GM21515 (cell line): ENCODE results near the gene OXCT2.
"Not testable (repeated sequence)": the region's sequence is repeated elsewhere in the genome, so short reads cannot be mapped to it uniquely, and the experiment has no call there.

ENCODE experiments used
- ATAC-seq: cut with Tn5 transposase; IDR thresholded peaks from one replicate; pipeline ENCODE4 v1.9.1; 2021; ENCODE audit not compliant: unreplicated experiment

OXCT2 gene

DNA sequence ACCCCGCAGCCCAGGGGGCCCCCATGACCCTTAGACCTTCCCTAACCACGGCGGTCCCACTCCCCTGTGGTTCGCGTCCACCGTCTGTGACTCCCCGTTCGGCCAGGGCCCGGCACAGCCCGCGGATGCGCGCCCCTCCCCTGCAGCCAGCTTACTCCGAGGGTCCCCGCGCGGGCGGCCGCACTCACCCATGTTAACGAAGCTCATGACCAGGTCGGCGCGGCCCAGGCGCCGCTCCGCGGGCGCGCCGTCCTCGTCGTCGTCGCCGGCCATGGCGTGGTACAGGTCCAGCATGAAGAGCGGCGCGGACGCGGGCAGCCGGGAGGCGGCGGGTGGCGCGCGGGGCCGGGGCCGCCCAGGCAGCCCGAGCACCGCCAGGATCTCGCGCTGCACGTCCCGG, 16.8 kb upstream of the OXCT2 start:
- ATAC-seq: not testable (repeated sequence)

DNA sequence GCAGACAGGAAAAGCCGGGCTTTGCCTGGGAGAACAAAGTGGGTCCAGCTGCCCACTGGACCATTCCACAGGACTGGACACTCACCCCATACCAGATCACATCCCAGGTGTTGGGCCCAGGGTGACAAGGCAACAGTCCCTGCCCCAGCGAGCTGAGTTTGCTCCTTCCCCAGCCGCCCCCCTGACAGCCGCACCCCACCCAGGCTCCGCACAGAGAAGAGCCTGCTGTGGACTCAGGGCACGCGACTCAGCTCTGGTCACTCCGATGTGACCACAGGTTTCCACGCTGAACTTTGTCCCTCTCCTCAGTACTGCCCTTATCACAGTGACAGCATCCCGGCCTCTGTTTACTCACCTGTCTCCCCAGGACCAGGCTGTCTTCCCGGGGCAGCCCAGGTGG, 16.3 kb upstream of the OXCT2 start:
- ATAC-seq: no peak

DNA sequence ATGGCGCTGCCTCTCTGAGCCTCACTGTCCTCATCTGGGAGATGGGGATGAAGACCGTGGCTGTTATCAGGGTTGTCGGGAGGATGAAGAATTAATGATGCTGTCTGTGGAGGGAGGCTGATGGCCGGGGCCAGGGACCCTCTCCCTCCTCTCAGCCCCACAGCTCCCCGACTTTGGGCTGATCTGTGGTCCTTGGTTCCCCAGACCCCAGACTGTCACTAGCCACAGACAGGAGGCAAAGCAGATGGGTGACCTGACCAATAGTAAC, 15.9 kb upstream of the OXCT2 start:
- not testable (repeated sequence) for ATAC-seq

DNA sequence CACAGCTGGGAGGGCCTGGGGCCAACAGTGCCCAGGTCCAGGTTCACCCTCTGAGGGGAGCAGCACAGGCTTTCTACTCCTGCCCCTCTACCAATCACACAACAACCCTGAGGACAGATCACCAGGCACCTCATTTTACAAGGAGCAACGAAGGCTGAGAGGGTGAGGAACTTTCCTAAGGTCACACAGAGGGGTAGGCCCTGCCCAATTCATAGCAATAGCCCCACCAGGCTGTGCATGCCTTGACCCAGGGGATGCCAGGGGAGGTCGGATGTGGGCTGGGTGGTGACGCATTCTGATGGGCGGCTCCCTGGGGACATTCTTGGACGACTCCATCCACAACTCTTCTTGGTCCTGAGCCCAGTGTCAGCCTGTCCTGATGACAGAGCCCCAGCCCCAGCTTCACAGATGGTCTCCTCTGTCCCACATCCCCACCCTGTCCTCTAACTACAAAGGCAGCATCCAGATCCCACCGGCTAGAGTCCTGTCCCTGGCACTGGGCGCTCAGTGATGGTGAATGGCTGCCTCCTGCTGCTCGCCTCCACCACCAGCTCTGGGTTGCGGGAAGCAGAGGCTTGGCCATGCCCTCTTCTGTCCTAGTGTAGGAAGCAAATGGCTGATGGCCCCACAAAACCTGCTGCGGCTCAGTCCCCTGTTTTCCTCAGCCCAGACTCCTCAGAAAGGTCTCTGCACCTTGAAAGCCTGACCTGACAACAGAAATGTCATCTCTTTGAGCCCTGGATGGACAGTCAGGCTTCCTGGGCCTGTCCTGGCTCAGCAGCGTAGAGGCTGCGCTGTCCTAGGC, 15.4 kb upstream of the OXCT2 start:
- not testable (repeated sequence) for ATAC-seq

DNA sequence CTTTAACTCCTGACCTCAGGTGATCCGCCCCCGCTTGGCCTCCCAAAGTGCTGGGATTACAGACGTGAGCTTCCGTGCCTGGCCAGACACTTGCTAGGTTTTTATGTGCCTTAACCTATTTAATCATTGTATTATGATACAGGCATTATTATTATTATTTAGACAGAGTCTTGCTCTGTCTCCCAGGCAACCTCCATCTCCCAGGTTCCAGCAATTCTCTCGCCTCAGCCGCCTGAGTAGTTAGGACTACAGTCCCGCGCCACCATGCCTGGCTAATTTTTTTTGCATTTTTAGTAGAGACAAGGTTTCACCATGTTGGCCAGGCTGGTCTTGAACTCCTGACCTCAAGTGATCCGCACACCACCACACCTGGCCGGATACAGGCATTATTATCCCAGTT, 11.5 kb upstream of the OXCT2 start:
- ATAC-seq: not testable (repeated sequence)

DNA sequence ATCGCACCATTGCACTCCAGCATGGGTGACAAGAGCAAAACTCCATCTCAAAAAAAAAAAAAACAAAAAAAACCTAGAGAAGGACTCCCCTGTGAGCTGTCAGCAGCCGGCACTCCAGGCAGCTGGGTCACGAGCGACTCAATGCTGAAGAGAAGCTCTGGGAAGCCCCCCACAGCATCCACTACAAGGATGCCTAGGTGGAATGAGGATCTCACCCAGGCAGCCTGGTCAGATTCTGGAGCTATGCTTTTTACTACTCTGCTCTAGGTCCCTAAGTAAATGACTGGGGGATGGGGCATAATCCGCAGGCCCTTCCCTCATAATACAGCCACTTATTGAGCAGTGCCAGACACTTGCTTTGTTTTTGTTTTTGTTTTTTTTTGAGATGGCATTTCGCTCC, 11.0 kb upstream of the OXCT2 start:
- ATAC-seq: no peak

DNA sequence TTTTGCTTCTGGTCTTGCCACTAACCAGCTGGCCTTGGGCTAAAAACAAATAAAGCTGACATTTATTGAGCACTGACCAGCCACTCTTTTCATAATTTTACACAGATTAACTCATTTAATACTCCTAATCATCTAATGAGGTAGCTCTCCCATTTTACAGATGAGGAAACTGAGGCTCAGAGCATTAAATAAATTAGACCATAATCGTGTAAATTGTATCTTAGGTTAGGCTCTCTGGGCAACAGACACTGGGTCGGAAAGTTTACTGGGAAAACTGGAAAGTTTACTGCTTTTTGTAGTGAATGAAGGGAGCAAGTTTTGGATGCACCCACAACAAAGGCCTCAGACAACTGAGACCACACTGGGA, 10.2 kb upstream of the OXCT2 start:
- no peak for ATAC-seq

DNA sequence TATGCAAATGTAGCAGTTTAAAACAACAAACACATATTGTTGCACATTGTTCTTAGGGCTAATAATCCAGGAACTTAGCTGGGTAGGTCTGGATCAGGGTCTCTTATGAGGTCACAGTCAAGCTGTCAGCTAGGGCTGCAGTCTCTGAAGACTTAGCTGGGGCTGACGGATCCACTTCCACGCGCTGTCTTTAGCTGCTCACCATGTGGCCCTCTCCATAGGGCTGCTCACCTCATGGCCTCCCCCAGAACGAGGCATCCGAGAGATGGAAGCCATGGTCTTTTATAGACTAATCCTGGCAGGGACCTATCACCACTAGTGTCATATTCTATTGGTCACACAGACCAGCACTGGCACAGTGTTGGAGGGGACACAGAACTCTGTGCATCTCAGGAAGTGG, 8.7 kb upstream of the OXCT2 start:
- ATAC-seq: no peak

DNA sequence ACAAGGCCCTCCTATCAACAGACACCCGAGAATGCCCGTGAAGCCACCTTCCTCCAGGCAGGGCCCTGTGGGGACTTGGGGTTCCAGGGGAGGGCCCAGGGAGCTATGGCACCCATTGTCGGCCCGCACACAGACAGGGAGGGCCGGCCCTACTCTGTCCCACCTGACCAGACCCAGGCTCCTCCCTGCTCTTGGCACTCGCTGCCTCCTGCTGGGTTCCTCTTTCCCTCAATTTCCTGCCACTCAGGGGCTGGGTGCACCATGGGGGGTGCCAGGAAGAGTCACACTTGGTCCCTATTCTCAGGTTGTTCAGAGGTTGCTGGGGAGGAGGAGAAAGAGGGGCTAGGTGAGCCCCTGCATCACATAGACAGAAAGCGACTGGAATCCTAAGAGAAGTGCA, 8.0 kb upstream of the OXCT2 start:
- ATAC-seq: no peak

DNA sequence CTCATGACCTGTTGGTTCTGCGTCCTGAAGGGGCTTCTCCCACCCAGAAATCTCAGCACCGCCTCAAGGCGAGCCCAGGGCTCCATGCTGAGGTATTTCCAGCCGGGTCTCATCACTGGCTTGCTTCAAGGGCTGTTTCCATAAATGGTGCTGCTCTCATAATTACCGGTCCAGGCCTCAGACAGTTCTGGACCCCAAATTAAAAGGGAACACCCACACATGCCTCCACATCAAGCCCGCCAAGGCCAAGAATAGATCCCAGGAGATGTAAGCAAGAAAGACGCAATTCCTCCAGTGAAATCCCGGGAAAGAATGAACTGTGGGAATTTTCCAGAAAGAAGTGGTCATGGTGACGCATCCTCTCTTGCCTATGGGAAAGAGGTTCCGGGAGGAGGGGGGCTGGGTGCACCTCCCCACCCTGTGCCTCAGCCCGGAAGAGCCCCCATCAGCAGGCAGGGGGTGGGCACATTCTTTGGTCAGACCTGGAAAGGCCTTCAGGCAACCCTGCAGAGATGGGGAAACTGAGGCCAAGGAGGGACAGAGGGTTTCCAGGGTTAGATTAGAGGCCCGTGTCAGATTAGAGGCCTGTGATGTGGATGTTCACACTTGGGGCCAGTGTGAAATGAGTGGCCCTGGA, 7.4 kb upstream of the OXCT2 start:
- not testable (repeated sequence) for ATAC-seq

DNA sequence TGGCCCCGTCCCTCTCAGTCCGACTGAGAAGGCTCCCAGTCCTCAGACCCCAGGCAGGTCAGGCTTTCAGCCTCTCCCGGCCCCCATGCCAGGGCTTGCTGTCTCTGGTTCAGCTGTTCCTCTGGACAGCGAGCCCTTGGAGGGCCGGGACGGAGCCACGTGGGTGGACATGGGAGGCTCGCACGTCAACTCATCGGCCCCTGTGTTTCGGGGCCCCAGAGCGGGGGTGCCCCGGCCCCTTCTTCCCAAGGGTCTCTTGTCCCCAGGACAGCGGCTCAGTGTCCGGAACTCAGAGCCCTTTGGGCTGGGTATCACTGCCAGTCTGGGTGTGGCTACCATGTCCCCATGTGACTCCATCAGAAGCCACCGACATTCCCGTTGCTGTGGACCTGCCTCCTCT, 6.7 kb upstream of the OXCT2 start:
- not testable (repeated sequence) for ATAC-seq

DNA sequence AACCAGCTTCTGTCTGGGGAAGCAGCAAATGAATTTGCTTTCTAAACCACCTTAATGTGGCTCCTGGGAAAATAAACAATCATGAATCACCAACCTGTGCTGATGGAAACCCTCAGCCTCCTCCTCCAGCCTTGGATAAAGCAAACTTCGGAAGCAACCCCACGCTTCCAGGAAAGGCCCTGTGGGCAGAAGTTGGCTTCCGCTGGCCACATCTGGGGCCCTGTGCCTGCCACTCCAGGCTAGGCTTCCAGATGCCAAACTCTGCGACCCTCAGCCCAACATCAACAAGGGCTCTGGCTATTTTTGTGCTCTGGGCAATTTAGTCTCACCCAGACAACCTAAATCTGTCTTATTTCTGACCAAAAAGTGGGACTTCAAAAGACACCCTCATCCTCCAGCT, 6.2 kb upstream of the OXCT2 start:
- no peak for ATAC-seq

DNA sequence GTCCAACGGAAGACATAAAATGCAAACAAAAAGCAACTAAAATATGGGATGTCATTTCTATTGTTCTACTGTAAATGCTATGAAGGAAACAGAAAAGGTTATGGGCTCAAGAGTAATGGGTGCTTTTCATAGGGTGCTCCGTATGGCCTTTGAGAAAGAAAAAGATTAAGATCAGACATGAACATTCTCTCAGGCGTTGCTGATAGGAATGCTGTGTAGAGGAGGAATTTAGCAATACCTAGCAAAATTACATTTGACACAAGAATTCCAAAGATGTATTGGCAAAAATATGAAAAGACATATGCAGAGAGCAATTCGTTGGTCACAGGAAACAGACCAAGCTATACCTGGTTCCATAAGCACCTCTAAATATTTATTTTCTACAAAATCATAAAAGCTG, 5.7 kb upstream of the OXCT2 start:
- no peak for ATAC-seq

DNA sequence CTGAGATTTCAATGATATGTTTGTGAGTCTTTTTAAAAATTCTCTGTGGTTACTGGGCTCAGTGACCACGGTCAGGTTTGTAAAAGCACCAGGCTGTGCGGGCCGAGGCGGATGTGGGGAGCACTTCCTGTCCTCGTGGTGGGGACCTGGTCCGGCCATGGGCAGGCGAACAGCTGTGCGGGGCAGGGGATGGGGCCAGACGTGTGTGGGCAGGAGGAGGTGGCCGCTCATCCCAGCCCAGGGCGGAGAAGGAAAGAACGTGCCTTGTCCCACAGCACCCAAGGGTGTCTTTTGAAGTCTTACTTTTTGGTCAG, 5.2 kb upstream of the OXCT2 start:
- no peak for ATAC-seq

DNA sequence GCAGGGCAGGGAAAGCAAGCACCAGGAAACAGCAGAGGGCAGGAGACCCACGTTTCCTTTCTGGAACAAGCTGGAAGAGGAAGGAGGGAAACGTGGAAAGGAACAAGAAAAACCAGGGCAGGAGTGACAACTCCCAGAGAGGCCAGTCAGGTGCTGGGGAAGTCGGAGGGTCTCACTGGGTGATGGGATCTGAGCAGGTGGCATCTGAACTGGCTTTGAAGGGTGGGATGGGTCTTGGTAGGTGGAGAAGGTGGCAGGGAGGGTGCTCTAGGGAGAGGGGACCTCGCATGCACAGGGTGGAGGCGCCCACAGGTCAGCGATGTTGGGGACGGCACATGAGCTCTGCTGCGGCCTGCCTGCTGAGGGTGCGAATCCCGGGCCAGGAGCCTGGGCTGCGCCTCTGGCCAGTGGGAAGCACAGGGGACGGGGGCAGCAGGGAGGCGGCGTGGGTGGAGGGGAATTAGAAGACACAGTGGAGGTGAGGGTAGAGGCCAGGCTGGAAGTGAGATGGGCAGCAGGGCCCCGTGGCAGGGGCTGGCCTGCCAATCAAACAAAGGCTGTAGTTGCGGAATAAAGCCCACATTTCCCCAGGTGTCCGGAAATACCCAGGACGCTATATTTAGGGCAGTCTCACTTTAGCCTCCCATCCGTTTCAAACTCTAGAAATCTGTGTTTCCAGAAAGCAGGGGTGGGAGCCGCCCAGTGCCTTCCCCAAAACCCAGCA, 4.7 kb upstream of the OXCT2 start:
- not testable (repeated sequence) for ATAC-seq

DNA sequence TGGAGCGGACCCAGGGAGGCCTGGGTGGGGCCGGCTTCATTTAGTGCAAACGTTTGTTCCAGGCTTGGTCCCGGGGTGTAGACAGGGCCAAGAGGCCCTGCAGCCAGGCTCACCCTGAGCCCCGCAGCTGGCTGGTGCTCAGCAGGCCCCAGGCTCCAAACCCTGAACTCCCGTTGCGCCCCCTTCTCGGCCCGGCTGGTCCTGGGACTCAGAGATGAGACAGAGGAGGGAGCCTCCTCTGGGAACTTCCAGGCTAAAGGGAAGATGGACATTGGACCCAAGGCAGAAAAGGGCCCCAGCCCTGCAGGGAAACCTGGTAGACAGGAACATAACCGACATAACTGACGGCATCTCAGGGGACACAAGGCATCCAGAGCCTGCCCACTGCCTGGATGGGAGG, 4.0 kb upstream of the OXCT2 start:
- not testable (repeated sequence) for ATAC-seq

DNA sequence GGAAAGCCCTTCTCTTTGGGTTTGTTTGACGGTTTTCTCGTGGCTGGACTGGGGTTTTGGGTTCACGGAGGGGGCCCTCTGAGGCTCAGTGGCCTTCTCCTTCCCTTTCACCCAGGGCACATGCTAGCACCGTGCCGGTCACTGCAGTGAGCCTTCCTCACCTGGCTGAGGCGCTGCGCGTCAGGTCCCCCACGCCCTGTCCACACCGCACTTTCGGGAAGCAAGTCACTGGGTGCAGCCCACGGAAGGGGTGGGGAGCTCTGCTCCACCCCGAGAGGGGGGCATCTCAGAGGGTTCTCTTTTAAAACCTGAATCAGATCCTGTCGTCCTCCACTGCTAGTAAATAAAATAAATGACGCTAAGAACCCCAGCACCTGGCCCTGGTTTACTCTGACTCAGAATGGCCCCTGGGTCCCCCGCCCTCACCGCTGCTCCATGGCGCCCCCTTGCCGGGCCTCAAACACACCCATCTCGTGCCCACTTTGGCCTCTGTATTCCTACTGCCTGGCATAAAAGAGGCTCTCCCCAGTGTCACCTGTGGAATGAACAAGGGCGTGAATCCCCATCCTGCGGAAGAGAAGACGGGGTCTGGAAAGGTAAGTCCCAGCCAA, 2.3 kb upstream of the OXCT2 start:
- ATAC-seq: not testable (repeated sequence)

DNA sequence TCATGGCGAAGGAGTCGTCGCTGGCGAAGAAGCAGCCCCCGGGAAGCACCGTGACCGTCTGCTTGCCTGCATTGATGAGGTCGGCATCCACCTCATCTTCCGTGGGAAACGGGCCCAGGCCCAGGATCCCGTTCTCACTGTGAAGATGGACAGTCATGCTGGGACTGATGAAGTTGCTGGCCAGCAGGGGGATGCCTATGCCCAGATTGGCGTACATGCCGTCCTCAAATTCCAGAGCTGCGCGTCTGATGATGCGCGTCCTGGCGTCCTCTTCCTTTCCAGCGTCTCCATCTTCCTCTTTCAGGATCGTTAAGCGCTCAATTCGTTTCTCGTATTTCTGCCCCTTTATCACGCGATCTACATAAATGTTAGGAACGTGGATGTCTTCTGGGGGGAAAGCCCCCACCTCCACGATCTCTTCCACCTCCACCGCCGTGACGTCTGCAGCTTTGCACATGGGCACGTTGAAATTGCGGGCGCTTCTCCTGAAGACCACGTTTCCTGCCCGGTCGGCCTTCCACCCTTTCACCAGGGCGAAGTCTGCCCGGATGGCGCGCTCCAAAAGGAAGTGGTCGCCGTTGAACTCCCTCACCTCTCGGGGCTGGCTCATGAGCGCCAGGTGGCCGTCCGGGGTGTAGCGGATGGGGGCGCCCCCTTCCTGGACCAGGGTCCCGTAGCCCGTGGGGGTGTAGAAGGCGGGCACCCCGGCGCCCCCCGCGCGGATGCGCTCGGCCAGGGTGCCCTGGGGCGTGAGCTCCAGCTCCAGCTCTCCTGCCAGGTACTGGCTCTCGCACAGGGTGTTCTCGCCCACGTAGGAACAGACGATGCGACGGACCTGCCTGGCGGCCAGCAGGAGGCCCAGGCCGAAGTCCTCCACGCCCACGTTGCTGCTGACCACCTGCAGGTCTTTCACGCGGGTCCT, 787 bp downstream of the OXCT2 start:
- ATAC-seq: not testable (repeated sequence)

DNA sequence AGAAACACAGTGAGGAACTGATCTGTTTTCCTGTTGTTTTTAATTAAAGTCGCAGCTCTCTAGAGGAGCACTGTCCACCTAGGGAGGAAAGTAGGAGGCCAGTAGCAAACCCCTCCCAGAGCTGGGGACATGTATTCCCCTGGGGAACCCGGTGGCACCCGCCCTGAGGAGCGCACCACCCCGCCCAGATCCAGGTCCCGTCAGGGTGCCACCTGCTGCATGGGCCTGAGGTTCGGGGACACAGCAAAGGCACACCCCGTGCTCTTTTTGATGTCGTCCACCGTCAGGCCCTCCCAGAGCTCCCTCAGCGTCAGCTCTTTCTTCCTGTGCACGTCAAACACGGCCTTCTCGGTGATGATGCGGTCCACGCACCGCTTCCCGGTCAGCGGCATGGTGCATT, 1.6 kb downstream of the OXCT2 start:
- not testable (repeated sequence) for ATAC-seq

DNA sequence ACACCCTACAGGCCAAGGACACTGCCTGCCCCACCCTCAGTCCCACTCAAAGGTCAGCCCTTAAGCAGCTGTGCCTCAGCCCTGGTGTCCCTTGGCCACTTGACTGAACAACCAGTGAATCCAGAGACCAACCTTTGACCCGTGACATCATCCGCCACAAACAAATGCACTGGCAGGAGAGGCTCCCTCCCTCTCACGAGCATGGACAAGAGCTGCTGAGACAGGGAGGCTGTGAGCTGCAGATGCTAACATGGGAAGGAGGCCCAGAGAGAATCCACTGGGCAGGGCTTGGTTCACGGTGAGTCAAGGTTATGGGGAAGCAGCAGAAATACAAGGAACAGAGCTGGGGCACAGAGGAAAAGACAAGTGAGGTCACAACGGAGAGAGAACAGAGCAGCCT, 4.7 kb downstream of the OXCT2 start:
- ATAC-seq: not testable (repeated sequence)

DNA sequence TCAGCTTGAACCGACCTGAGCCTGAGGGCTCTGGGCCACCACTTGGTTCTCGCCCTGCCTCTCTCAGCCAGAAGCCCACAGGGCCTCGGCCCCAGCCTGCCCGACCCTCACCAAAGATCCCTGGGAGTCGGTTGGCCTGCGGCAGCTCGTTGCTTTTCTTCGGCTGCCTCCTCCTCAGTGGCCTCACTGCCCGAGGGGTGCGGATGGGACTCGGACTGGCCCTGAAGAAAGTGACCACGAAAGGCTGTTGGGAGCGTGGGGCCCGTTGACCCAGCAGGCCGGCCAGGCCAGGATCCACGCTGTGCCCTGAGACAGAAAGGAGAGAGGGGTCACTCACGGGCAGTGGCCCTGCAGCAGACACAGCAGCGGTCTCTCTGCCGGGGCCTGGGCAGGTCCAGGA, 6.6 kb downstream of the OXCT2 start:
- not testable (repeated sequence) for ATAC-seq
